SJSA1 (cell line): ENCODE data around the gene MYO18A. TPM values are rescaled to one million over a fixed set of nuclear protein-coding genes. Genes with fewer than 3 reads are reported as not detected.
A peak's percentile ranks its signal among the peaks of the same experiment; 100 is the strongest.

Experiments used
- DNase-seq, 2 experiments: peaks; one replicate each; pipeline ENCODE4 v3.0.0-alpha.2; 2015 to 2020; ENCODE audit warnings: low spot score in 2 of 2, low read depth in 1 of 2
- H3K27ac ChIP-seq: fragments of 250-450 bp; sonication (Bioruptor Pico); 2 replicates; pipeline ENCODE4 v1.5.1; 2020; ENCODE audit warnings: mild to moderate bottlenecking, moderate library complexity
- H3K27me3 ChIP-seq: fragments of 250-450 bp; sonication (Bioruptor Pico); replicated peaks from 2 replicates; pipeline ENCODE4 v1.5.1; 2020; ENCODE audit warnings: mild to moderate bottlenecking, moderate library complexity
- H3K36me3 ChIP-seq: fragments of 250-450 bp; sonication (Bioruptor Pico); 2 replicates; pipeline ENCODE4 v1.5.1; 2020; ENCODE audit warnings: mild to moderate bottlenecking
- H3K4me1 ChIP-seq: fragments of 250-450 bp; sonication (Bioruptor Pico); replicated peaks from 2 replicates; pipeline ENCODE4 v1.6.1; 2021; ENCODE audit warnings: mild to moderate bottlenecking
- H3K4me3 ChIP-seq: fragments of 250-450 bp; sonication (Bioruptor Pico); 2 replicates; pipeline ENCODE4 v1.5.1; 2020; ENCODE audit warnings: mild to moderate bottlenecking
- H3K9me3 ChIP-seq: fragments of 250-450 bp; sonication (Bioruptor Pico); replicated peaks from 2 replicates; pipeline ENCODE4 v1.5.1; 2020; ENCODE audit warnings: mild to moderate bottlenecking
- total RNA-seq: library from RNA; depleted of rRNA; stranded (reverse); fragments of >200 nt; shearing (Covaris generic); gene quantifications from 2 replicates; pipeline ENCODE4 v1.2.3, GENCODE V29; 2014

MYO18A gene
- total RNA-seq, 1 experiment from 2014 or later: 13.4 TPM

- H3K4me1 ChIP-seq: peaks cover 12% of the 10 kb centered on the region
- H3K27ac ChIP-seq: no peak overlapping the region
- no peaks in the 10 kb centered on the region for H3K9me3 ChIP-seq
- H3K4me3 ChIP-seq: no peak overlapping the region
- no peaks in the 10 kb centered on the region for H3K27me3 ChIP-seq
- peaks cover 21% of the 10 kb centered on the region for H3K36me3 ChIP-seq
- DNase-seq: no peak
Measured at GRCh38 chr17:29168079-29168758, 12.0 kb downstream of the MYO18A start.

- H3K4me3 ChIP-seq: no peak overlapping the region
- DNase-seq: no peak
- no peak overlapping the region for H3K27ac ChIP-seq
Measured at GRCh38 chr17:29167393-29168078, 12.7 kb downstream of the MYO18A start.

GRCh38 chr17:29166507-29166887 is 13.7 kb downstream of the MYO18A start:
- no peak for DNase-seq
- Histone ChIP-seq H3K4me3 (no peak overlapping the region), H3K9me3 (no peaks in the 10 kb centered on the region), H3K27me3 (no peaks in the 10 kb centered on the region), H3K36me3 (peaks cover 21% of the 10 kb centered on the region), H3K4me1 (peaks cover 14% of the 10 kb centered on the region), H3K27ac (no peak overlapping the region)

More at GRCh38 chr17:29167393-29168078, 12.7 kb downstream of the MYO18A start:
- no peaks in the 10 kb centered on the region for H3K27me3 ChIP-seq
- H3K36me3 ChIP-seq: peaks cover 21% of the 10 kb centered on the region
- peaks cover 14% of the 10 kb centered on the region for H3K4me1 ChIP-seq
- H3K9me3 ChIP-seq: no peaks in the 10 kb centered on the region

GRCh38 chr17:29165800-29166506 is 14.2 kb downstream of the MYO18A start:
- peaks cover 14% of the 10 kb centered on the region for H3K4me1 ChIP-seq
- no peak for DNase-seq
- no peak overlapping the region for H3K4me3 ChIP-seq
- no peaks in the 10 kb centered on the region for H3K27me3 ChIP-seq
- no peaks in the 10 kb centered on the region for H3K9me3 ChIP-seq
- peaks cover 21% of the 10 kb centered on the region for H3K36me3 ChIP-seq
- no peak overlapping the region for H3K27ac ChIP-seq

- no peak for DNase-seq
- peaks cover 18% of the 10 kb centered on the region for H3K4me1 ChIP-seq
- H3K9me3 ChIP-seq: no peaks in the 10 kb centered on the region
- no peak overlapping the region for H3K27ac ChIP-seq
- H3K4me3 ChIP-seq: no peak overlapping the region
- peaks cover 21% of the 10 kb centered on the region for H3K36me3 ChIP-seq
- H3K27me3 ChIP-seq: no peaks in the 10 kb centered on the region
Measured at GRCh38 chr17:29165261-29165660, 14.9 kb downstream of the MYO18A start.

GRCh38 chr17:29163563-29163962 is 16.6 kb downstream of the MYO18A start:
- Histone ChIP-seq H3K9me3 (no peaks in the 10 kb centered on the region), H3K36me3 (peaks cover 21% of the 10 kb centered on the region), H3K4me3 (no peak overlapping the region), H3K4me1 (peaks cover 35% of the 10 kb centered on the region), H3K27me3 (no peaks in the 10 kb centered on the region), H3K27ac (no peak overlapping the region)
- no peak for DNase-seq

- no peak for DNase-seq
- Histone ChIP-seq H3K36me3 (peaks cover 21% of the 10 kb centered on the region), H3K4me3 (no peak overlapping the region), H3K27ac (no peak overlapping the region), H3K4me1 (peaks cover 42% of the 10 kb centered on the region), H3K9me3 (no peaks in the 10 kb centered on the region), H3K27me3 (no peaks in the 10 kb centered on the region)
Measured at GRCh38 chr17:29162909-29163341, 17.3 kb downstream of the MYO18A start.

GRCh38 chr17:29162082-29162908 is 17.9 kb downstream of the MYO18A start:
- Histone ChIP-seq H3K4me3 (no peak overlapping the region), H3K36me3 (peaks cover 21% of the 10 kb centered on the region), H3K4me1 (peaks cover 48% of the 10 kb centered on the region), H3K9me3 (no peaks in the 10 kb centered on the region), H3K27ac (no peak overlapping the region), H3K27me3 (no peaks in the 10 kb centered on the region)
- no peak for DNase-seq

- H3K4me1 ChIP-seq: peaks cover 69% of the 10 kb centered on the region
- H3K27ac ChIP-seq: no peak overlapping the region
- H3K36me3 ChIP-seq: peaks cover 5% of the 10 kb centered on the region; the same call in 1 of the 2 replicates
- H3K9me3 ChIP-seq: no peaks in the 10 kb centered on the region
- H3K4me3 ChIP-seq: no peak overlapping the region
- no peak for DNase-seq
- H3K27me3 ChIP-seq: no peaks in the 10 kb centered on the region
Measured at GRCh38 chr17:29160253-29160652, 19.9 kb downstream of the MYO18A start.

- H3K36me3 ChIP-seq: no peaks in the 10 kb centered on the region
- peaks cover 77% of the 10 kb centered on the region for H3K4me1 ChIP-seq
- no peak overlapping the region for H3K4me3 ChIP-seq
- peak overlapping the region; percentile 72 for H3K27ac ChIP-seq
- H3K9me3 ChIP-seq: no peaks in the 10 kb centered on the region
- H3K27me3 ChIP-seq: no peaks in the 10 kb centered on the region
- peak in 1 of 2 experiments; percentile 44 for DNase-seq
Measured at GRCh38 chr17:29159306-29159860, 20.8 kb downstream of the MYO18A start.

GRCh38 chr17:29158488-29159275 is 21.5 kb downstream of the MYO18A start:
- H3K27ac ChIP-seq: peak overlapping the region; percentile 72
- DNase-seq: peak; percentile 80 to 84
- no peak overlapping the region for H3K4me3 ChIP-seq
- no peaks in the 10 kb centered on the region for H3K9me3 ChIP-seq
- H3K27me3 ChIP-seq: no peaks in the 10 kb centered on the region
- peaks cover 74% of the 10 kb centered on the region for H3K4me1 ChIP-seq
- no peaks in the 10 kb centered on the region for H3K36me3 ChIP-seq

GRCh38 chr17:29158096-29158487 is 22.1 kb downstream of the MYO18A start:
- no peak for DNase-seq
- no peak overlapping the region for H3K4me3 ChIP-seq
- peak overlapping the region; percentile 72 for H3K27ac ChIP-seq
- H3K27me3 ChIP-seq: no peaks in the 10 kb centered on the region
- H3K9me3 ChIP-seq: no peaks in the 10 kb centered on the region
- no peaks in the 10 kb centered on the region for H3K36me3 ChIP-seq
- H3K4me1 ChIP-seq: peaks cover 69% of the 10 kb centered on the region
